HG03378 (cell line): Measurements from ENCODE around the gene TRIM65.

Source experiments
- ATAC-seq: cut with Tn5 transposase; IDR thresholded peaks from one replicate; pipeline ENCODE4 v1.9.1; 2021; ENCODE audit warnings: mild to moderate bottlenecking, moderate library complexity; ENCODE audit not compliant: unreplicated experiment

Gene TRIM65, protein sequence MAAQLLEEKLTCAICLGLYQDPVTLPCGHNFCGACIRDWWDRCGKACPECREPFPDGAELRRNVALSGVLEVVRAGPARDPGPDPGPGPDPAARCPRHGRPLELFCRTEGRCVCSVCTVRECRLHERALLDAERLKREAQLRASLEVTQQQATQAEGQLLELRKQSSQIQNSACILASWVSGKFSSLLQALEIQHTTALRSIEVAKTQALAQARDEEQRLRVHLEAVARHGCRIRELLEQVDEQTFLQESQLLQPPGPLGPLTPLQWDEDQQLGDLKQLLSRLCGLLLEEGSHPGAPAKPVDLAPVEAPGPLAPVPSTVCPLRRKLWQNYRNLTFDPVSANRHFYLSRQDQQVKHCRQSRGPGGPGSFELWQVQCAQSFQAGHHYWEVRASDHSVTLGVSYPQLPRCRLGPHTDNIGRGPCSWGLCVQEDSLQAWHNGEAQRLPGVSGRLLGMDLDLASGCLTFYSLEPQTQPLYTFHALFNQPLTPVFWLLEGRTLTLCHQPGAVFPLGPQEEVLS

DNA sequence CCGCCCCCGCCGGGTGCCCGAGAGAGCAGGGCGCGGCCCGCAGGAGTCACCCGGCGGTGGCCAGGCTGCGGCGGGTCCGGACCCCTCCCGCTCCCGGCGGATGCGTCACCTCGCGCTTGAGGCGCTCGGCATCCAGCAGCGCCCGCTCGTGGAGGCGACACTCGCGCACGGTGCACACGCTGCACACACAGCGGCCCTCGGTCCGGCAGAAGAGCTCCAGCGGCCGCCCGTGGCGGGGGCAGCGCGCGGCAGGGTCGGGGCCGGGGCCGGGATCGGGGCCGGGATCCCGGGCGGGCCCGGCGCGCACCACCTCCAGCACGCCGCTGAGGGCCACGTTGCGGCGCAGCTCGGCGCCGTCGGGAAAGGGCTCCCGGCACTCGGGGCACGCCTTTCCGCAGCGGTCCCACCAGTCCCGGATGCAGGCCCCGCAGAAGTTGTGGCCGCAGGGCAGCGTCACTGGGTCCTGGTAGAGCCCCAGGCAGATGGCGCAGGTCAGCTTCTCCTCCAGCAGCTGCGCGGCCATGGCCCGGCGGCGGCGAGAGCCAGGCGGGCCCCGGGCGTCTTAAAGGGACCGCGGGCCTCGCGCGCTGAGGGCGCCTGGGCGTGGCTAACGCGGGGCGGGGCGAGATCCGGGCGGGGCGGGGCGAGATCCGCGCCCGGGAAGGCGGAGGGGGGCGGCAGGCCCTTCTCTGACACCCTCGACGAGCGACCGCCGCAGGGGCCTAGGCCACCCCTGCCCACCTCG is at the start of gene TRIM65:
TRIM65 (minus strand) TSS at position 537 of the 745 bp plus-strand sequence; CDS start at position 523, 14 bp downstream.
- ATAC-seq, result no peak

DNA sequence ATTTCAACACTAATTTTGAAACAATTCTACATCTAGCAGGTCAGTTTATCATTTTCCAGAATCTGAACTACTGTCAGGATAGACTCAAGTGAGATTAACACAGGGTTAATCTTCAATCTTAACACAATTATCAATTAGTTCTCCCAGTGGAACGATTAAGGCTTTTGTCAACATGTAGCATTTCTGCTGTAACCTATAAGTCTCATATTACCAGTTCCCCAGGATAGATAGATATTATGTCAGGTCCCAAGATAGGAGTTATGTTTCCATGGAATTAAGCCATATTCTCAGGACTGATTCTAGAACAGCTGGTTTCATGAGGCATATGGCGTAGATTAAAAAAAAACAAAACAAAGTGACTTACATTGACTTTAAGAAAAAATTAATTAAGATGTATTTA is 48.5 kb upstream of the TRIM65 start:
- ATAC-seq, result no peak

DNA sequence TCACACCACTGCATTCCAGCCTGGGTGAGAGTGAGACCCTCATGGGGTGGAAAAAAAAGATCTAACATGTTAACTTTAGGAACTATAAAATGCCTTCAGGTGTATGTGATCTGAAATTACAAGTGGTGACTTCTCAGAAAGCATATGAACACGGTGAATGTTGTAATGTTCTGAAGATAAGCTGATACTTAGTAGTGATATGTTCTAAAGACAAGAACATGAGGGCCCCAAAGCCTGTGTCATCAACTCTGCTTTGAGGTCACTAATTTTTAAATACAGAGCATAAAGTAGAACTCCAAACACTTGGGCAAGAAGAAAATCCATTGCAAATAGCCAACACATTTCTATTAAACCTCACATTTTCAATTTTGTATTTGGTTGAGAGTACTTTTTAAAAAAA is 46.7 kb upstream of the TRIM65 start:
- ATAC-seq, result no peak

DNA sequence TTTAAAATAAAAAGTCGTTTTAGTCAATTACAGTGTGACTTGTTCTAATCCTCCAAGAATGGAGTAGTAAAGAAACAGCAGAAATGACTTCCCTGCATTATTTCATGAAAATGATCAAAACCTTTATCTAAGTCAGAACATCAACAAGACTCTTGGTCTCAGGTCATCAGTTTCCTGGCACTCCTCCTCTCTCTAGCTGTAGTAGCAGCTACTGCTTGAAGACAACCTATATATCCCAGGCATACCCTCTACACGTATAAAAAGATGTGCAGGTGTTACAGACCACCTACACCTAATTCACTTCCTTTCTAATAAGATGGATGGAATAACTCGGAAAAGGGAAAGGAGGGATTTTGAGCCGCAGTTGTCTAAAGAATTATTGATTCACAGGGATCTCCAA is 45.7 kb upstream of the TRIM65 start:
- no peak for ATAC-seq

DNA sequence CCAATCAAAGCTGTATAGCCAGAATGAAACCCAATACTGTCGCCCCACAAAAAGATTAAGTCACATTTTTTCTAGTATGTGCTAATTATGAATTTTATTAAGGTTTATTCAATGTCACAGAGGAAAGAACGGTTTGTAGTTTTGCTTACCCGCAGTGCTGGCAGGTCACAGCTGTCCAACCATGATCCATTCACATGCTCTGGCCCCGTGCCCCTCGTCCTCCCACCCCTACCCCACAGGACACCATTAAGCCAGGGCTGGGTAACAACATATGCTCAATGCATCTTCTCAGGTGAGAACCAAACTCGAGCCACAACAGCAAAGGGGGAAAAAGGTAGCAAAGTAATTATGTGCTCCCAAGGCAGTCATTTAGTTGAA is 44.7 kb upstream of the TRIM65 start:
- no peak for ATAC-seq

DNA sequence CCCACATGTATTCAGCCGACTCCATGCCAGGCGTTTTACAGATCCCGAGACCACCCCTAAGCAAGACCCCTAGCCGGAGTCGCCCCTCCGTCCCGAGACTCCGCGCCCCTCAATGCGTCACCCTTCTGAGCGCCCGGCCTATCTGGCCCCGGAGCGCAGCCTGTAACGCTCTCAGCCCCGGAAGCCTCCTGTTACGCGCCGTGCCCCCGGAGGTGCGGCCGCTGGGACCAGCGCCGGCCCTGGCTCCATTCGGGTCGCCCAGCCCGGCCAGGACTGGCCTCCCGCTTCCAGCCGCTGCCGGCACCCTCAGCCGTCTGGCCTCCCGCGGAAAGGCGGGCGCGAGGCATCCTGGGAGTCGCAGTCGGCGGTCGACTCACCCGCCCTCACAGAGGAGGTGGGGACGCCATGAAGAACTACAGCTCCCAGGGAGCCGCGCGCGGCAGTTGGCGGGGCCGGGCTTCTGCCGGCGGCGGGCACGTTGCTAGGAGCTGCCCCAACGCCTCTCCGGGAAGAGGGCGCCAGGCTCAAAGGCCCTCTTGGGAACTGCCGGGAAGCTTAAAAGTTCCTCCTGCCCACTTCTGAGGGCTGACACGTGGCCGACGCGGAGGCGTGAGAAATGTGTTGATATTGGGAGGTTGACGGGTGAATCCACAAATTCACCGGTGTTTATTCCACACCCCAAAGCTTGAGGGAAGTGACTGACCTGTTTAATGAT is 44.1 kb upstream of the TRIM65 start, which contains the start of gene FBF1:
FBF1 (minus strand) TSS at position 316 of the 715 bp plus-strand sequence. CDS start 2,893 bp downstream, outside the sequence.
- peak; percentile 69 for ATAC-seq

DNA sequence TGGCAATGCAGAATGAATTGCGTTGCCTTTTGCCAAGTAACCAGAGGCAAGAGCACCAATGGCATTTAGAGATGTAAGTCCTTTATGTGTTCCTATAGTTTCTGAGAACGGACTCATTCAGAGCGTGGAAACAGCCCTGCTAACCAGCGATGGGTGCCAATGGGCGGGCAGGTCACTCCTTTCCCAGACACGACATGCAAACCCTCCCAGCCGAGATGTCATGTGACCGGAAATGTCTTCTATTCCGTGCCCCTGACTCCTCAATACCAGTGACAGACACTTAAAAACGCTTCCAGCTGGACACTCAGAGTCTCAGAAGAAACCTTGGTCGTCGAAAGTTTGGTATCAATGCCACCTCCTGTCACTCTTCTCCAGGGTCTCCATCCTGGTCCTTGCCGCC is 40.9 kb upstream of the TRIM65 start:
- no peak for ATAC-seq

DNA sequence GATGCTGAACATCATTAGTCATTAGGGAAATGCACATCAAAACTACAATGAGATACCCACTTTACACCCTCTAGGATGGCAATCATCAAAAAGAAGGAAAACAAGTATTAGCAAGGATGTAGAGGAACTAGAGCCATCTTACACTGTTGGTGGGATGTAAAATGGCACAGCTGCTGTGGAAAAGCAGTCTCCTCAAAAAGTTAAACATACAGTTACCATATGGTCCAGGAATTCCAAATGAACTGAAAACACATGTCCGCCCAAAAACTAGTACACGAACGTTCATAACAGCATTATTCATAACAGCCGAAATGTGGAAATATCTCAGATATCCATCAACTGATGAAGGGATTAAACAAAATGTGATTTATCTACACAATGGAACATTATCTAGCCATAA is 37.1 kb upstream of the TRIM65 start:
- ATAC-seq, result no peak

DNA sequence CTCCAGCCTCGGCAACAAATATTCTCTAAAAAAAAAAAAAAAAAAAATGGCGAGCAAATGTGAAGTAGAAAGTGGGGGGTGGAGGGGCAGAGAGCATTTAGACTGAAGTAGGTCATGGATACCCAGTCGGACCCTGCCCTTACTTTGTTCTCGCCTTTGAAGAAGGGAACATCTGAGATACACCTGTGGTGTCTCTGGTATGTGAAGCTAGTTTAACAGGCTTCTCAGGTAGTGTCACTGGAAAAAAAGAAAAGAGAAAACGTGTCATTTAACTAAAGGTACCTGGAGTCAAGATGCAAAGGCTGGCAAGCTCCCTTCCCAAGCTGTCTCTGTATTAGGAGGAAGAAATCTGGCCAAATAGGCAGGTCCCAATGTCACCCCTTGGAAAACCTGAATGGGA is 36.1 kb upstream of the TRIM65 start:
- no peak for ATAC-seq

DNA sequence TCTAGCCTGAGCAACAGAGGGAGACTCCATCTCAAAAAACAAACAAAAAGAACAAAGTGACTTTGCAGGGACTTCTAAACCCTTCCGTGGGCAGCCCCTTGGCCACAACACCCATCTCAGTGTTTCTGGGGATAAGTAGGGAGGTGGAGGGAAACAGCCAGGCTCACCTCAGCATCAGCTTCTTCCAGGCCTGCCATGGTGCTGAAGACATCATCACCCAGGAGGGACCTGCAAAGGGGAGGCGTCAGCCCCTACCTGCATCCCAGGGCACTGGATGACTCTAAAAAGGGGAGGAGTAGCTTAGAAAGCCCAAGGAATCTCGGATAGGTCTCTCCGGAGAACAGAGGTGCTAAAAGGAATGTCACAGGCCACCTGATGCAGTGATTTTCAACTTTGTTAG is 34.3 kb upstream of the TRIM65 start:
- no peak for ATAC-seq

DNA sequence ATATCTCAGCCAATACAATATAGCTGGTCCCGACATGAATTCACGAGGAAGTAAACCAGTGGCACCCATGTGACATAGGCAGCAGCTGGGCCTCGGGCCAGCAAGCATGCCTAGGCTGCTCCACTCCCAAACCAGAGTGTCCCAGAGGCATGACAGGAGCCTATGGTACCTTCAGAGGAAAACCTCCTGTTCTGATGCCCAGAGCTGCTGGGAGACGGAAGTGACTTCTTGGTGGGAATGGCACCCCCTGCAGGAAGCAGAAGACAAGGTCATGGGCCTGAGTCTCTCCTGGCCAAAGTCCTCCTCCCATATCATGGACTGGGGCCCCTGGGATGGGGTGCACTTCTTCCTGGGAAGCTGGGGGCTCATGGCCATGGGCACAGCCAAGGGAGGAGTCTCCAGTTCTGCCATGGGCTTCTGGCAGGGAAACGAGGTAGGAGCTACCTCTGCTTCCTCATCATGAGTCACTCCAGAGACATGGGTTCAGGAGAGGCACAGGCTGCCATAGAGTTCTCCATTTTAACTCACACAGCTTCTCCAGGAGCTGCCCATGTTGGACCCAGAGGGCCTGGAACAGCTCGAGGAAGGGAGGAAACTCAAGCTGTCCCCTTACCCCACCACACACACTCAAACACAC is 30.7 kb upstream of the TRIM65 start:
- no peak for ATAC-seq

DNA sequence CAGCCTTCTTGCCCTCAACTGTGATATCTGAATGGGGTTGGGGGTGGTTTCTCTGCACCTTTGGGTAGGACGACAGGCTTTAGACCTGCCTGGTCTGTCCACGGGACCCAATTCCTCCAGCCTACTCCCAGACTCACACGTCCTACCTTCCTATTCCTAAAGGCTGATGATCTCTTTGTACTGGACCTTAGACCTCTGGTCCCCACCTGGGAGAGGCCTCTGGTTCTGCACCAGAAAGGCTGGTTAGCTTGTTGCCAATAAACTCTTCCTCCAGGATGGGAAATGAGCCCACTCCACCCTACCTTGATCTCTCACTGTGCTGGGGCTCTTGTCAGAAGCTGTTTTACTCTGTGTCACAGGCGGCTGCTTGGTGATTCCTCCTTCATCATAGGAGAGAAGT is 29.7 kb upstream of the TRIM65 start:
- ATAC-seq, result no peak

DNA sequence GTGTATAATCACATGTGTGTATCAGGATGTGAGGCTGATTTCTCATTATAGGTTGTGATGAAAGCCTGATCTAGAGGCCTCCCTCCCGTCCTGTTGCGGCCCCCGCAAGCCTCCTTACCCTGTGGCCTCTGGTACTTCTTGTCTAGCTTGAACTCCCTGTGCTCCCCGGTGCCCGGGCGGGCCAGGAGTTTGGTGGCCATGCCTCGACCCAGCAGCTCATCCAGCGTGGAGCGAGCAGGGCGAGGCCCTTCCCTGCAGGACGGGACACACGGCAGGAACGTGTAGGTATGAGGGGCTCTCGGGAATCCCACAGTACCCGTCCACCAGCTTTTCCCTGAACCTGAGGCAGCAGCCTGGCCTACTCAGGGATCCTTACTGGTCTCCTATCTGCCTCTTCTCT is 29.2 kb upstream of the TRIM65 start:
- no peak for ATAC-seq

DNA sequence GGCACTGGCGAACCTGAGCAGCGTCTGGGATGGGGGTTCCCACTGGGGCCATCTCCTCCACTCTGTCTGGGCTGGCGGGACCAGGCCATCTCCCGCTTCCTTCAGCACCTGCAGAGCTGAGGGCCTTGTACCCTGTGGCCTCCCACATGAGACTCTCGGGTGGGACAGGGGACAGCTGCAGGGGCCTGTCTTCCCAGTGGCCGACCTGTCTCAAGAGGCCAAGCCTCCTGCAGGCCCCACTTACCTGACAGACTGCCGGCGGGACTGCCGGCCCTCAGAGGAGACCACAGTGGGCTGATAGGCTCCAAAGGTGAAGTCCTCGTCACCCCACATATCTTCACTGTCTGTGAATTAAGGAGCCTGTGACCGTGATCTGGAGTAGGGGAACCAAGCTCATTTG is 28.4 kb upstream of the TRIM65 start:
- no peak for ATAC-seq

DNA sequence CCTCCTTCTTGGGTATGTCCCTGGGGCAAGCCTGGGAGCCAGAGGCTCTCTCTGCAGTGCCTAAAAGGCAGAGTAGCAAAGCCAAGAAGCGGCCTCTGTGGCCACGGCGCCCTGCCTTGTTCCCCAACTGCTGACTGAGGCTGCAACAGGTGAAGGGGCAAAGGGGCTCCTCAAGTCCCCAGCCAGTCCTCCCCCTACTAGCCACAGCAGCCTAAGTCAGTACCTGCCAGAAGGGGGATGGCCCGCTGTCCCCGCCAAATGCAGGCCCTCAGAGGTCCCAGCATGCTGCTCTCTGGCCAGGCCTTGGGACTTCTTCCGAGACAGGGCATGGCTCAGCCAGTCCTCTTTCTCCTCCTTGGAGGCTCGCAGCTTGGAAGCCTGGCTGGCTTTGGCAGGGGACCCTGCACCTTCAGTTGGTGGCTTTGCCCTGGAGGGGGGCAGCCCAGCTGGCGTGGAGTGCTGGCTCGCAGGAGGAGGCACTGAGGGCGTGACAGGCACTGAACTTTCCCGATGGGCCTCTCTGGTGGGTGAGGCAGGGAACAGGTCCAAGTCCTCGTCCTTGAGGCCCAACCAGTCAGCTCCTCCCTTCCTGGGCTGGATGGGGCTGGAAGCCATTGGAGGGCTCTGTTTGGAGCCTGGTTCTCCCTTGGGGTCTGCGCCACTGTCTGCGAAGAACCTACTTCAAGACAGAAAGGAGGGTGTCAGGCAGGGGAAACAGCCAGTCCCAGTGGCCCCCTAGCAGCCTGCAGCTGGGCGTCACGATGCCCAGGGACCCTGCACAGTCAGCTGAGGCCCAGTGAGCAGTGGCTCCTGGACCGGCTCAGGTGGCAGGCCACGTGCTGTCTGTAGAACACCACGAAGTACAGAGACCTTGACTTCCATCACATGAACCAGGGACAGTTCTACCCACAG is 26.5 kb upstream of the TRIM65 start:
- ATAC-seq, result no peak

DNA sequence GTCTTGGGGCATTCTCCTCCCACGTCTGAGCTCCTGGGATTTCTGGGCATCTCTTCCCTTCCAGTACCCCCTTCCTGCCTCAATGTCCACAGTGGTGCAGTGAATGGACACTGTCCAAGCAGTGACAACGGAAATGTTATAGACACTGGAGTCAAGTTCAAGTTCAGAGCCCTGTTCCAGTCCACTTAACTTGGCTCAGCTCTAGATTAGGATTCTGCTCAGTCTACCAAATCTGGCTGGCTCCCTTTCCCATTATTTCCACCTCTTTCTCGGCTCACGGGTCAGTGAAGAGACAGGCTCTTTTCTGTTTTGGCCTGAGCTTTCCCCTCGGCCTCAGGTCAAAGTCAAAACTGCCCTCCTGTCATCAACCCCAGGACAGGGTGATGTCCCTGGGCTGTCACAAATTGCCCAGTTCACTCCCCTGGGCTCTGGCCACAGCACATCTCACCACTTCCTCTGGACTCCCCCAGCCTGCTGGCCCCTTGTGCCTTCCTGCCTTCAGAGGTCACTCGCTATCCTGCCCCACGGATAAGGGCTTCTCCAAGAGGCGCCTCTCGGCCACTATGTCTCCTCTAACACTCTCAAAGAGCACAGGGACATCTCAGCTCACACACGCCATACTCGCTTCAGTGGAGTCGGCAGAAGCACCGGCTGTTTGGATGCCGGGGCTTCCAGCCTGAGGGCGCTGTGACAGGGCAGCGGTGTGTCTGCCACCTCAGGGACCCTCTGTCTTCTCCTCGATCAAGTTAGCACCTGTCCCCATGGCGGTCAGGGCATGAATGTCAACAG is 25.6 kb upstream of the TRIM65 start:
- ATAC-seq, result no peak

DNA sequence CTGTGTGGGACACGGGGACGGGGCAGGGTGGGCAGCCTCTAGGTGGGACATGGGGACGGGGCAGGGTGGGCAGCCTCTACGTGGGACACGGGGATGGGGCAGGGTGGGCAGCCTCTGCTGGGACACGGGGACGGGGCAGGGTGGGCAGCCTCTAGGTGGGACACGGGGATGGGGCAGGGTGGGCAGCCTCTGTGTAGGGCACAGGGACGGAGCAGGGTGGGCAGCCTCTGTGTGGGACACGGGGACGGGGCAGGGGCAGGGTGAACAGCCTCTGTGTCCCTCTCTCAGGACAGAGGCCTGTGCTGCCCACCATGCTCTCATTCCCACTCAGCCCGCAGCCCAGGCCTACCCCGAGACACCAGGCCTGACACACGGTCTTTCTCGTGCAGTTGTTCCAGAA is 24.8 kb upstream of the TRIM65 start:
- ATAC-seq, result no peak

DNA sequence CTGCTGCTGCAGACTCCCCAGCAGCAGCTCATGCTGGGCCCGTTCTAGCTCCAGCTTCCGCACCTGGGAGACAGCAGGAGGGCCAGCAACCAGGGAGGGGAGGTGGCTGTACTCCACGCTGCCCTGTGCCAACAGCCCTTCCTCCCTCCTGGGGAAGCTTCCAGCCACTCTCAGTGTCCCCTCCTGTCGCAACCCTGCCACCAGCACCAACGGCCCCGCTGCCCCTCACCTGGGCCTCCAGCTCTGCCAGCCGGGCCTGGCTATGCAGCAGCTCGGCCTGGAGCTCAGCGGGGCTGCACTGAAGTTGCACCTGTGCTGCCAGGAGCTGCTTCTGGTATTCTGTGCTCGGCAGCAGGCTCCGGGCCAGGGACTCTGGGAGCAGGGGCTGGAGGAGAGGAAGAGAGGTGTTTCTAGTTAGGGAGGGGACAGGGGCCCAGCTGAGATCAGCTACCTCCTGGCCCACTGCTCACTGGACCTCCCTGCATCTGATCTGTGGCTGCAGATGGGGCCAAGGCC is 23.4 kb upstream of the TRIM65 start:
- no peak for ATAC-seq

DNA sequence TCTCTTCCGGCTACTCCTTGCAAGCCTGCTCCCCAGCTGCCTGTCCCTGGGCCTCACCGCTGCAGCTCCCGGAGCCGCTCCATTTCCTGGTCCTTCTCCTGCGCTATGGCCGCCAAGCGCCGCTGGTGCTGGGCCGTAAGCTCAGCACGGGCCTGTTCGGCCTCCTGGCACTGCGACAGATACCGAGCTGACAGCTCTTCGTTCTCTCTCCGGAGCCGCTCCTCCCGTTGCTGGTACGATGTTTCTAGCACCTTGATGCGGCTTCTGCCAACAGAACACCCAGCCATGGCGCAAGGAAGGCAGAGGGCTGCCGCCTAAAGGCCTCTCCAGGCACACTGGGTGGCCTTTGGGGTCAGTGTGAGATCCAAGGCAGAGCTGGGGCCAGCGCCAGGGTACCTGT is 22.9 kb upstream of the TRIM65 start:
- no peak for ATAC-seq
